H1 (cell line): ENCODE measurements around the gene PHETA1. TPM values are rescaled to one million over a fixed set of nuclear protein-coding genes. Genes with fewer than 3 reads are reported as not detected.

Experiments
- POLR2A ChIP-seq, 2 experiments: IDR thresholded peaks; 1 replicate in 1 of 2; 2 replicates in 1 of 2; pipeline ENCODE4 v1.6.1; 2011; ENCODE audit warnings: low read depth in 2 of 2, low read length in 2 of 2, mild to moderate bottlenecking in 2 of 2; ENCODE audit errors: control extremely low read depth in 1 of 2
- RBBP5 ChIP-seq: IDR thresholded peaks from 2 replicates; pipeline ENCODE4 v1.7.1; 2012; ENCODE audit warnings: low read depth, mild to moderate bottlenecking, inconsistent platforms, low read length, moderate library complexity, borderline replicate concordance
- RNF2 ChIP-seq: fragments of 200-900, 300-1000 bp; sonication (generic); IDR thresholded peaks from 2 replicates; pipeline ENCODE4 v1.7.1; 2016; ENCODE audit warnings: borderline replicate concordance, low read depth, mild to moderate bottlenecking, antibody characterized with exemption, low read length; ENCODE audit not compliant: poor library complexity, severe bottlenecking; ENCODE audit errors: missing control alignments
- SRF ChIP-seq: IDR thresholded peaks from 2 replicates; pipeline ENCODE4 v1.6.1; 2011; ENCODE audit warnings: mild to moderate bottlenecking, low read depth, low read length, moderate library complexity
- TAF7 ChIP-seq: optimal IDR thresholded peaks from 2 replicates; pipeline ENCODE3; 2011; ENCODE audit warnings: low read depth, mild to moderate bottlenecking, inconsistent platforms, low read length, moderate library complexity, borderline replicate concordance
- polyA plus RNA-seq, 7 experiments: library from polyadenylated mRNA; depleted of rRNA in 3 of 7; stranded (reverse) in 5 of 7; unstranded in 2 of 7; fragments of >200 nt in 5 of 7; fragments of 200-250 nt in 2 of 7; gene quantifications; 1 replicate in 5 of 7; 2 replicates in 1 of 7; 4 replicates in 1 of 7; pipeline versions ENCODE4 v1.2.1 to v1.2.3, GENCODE V29; 2011 to 2013; ENCODE audit warnings: missing spikeins in 2 of 7, mixed read lengths in 2 of 7
- total RNA-seq: library from RNA; stranded (reverse); fragmentation: NEBNext Ultra II Directional; extraction: Animal tissue kit (Norgen Biotek cat#: 25700); gene quantifications from 2 replicates; pipeline ENCODE4 v1.2.1, GENCODE V29; 2021
- TF ChIP-seq, protein P1 (sequence below): IDR thresholded peaks from 2 replicates; pipeline ENCODE4 v1.6.1; 2012; ENCODE audit warnings: low read length, inconsistent platforms

The PHETA1 gene
- total and polyA plus RNA-seq, 2 of the 8 experiments (the other 6 are each of a cell fraction or from before 2014, with no cell fraction given), result 5.2 to 12.3 TPM

DNA sequence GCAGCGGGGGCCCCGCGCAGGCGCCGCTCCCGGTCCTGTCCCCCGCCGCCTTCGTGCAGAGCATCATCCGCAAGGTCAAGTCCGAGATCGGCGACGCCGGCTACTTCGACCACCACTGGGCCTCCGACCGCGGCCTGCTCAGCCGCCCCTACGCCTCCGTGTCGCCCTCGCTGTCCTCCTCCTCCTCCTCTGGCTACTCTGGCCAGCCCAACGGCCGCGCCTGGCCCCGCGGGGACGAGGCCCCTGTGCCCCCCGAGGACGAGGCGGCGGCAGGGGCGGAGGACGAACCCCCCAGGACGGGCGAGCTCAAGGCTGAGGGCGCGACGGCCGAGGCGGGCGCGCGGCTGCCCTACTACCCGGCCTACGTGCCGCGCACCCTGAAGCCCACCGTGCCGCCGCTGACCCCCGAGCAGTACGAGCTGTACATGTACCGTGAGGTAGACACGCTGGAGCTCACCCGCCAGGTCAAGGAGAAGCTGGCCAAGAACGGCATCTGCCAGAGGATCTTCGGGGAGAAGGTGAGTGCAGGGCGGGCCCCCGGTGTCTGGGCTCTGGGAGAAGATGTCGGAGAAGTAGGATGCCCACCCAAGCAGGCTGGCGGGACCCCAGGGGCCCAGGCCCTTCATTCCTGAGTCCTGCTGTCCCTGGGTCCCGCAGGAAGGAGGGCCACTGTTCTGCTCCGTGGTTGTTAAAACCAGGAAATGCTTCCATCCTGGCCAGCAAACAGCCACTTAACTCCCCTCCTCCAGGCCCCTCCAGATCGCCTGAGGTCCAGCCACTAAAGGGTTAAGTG, 48.4 kb downstream of the PHETA1 start (continued):
- no peak for TF ChIP-seq POLR2A (IDR thresholded peaks at IDR 0.05; ENCODE audit: control extremely low read depth in 1 of 2, low read depth in 2 of 2, low read length in 2 of 2)
- no peak for TF ChIP-seq TAF7
- no peak for TF ChIP-seq RBBP5
- no peak for TF ChIP-seq RNF2
- TF ChIP-seq, protein P1, sequence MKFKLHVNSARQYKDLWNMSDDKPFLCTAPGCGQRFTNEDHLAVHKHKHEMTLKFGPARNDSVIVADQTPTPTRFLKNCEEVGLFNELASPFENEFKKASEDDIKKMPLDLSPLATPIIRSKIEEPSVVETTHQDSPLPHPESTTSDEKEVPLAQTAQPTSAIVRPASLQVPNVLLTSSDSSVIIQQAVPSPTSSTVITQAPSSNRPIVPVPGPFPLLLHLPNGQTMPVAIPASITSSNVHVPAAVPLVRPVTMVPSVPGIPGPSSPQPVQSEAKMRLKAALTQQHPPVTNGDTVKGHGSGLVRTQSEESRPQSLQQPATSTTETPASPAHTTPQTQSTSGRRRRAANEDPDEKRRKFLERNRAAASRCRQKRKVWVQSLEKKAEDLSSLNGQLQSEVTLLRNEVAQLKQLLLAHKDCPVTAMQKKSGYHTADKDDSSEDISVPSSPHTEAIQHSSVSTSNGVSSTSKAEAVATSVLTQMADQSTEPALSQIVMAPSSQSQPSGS, result no peak
- no peak for TF ChIP-seq SRF
- TF ChIP-seq, all 59 proteins: peak for 0
